ENCODE results near the gene NAT8L.

DNA sequence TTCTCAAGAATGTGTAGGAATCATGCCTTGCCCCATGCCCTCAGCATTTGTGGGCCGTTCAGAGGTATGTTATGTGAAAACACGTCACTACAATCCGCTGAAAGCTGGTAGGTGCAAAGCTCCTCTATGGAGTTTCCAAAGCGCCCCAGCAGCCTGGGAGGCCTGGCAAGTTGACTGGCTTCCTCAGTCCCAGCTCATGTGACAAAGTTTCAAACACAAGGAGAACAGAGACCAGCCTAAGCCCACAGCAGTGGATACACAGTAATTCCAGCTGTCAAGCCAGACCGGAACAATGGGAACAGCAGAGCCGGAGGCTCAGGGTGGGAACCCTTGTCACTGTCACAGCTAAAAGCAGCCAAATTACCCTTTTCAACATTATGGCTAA lies 33.5 kb downstream of the NAT8L start:
- TF ChIP-seq, protein P1, sequence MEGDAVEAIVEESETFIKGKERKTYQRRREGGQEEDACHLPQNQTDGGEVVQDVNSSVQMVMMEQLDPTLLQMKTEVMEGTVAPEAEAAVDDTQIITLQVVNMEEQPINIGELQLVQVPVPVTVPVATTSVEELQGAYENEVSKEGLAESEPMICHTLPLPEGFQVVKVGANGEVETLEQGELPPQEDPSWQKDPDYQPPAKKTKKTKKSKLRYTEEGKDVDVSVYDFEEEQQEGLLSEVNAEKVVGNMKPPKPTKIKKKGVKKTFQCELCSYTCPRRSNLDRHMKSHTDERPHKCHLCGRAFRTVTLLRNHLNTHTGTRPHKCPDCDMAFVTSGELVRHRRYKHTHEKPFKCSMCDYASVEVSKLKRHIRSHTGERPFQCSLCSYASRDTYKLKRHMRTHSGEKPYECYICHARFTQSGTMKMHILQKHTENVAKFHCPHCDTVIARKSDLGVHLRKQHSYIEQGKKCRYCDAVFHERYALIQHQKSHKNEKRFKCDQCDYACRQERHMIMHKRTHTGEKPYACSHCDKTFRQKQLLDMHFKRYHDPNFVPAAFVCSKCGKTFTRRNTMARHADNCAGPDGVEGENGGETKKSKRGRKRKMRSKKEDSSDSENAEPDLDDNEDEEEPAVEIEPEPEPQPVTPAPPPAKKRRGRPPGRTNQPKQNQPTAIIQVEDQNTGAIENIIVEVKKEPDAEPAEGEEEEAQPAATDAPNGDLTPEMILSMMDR (IDR thresholded peaks at IDR 0.05): no peak
- TF ChIP-seq POLR2AphosphoS5 (IDR thresholded peaks at IDR 0.05): no peak
- TF ChIP-seq POLR2A (IDR thresholded peaks at IDR 0.05; ENCODE audit: low read depth): no peak
- no peak for TF ChIP-seq EP300 (IDR thresholded peaks at IDR 0.05)

Data from esophagus muscularis mucosa (tissue), 4 donors.